Loucy (cell line): ENCODE measurements around the gene SKI.

ENCODE experiments used
- H2AFZ ChIP-seq: fragments of 200-600 bp; sonication (generic); 2 replicates; pipeline ENCODE4 v1.6.0; 2016; ENCODE audit warnings: antibody characterized with exemption, mild to moderate bottlenecking, low read length, moderate library complexity
- H3F3A ChIP-seq: fragments of 200-600 bp; 2 replicates; pipeline ENCODE4 v1.6.0; 2016; ENCODE audit warnings: antibody characterized with exemption, low read depth, mild to moderate bottlenecking
- H3K27me3 ChIP-seq: fragments of 200-600 bp; sonication (generic); 2 replicates; pipeline ENCODE4 v1.6.1; 2014; ENCODE audit warnings: low read length, mild to moderate bottlenecking; ENCODE audit not compliant: insufficient read depth, poor library complexity, severe bottlenecking
- H3K36me3 ChIP-seq: fragments of 200-600 bp; sonication (generic); 2 replicates; pipeline ENCODE4 v1.6.1; 2016; ENCODE audit warnings: low read length; ENCODE audit not compliant: insufficient read depth
- H3K4me1 ChIP-seq: fragments of 200-600 bp; sonication (generic); 2 replicates; pipeline ENCODE4 v1.5.1; 2014; ENCODE audit warnings: low read length, mild to moderate bottlenecking; ENCODE audit not compliant: insufficient read depth, poor library complexity, severe bottlenecking
- H3K4me2 ChIP-seq: fragments of 200-600 bp; sonication (generic); 2 replicates; pipeline ENCODE4 v1.6.0; 2014; ENCODE audit warnings: antibody characterized with exemption, low read length, low read depth, mild to moderate bottlenecking; ENCODE audit not compliant: poor library complexity, severe bottlenecking
- H3K4me3 ChIP-seq: fragments of 200-600 bp; sonication (generic); 2 replicates; pipeline ENCODE4 v1.5.1; 2014; ENCODE audit warnings: low read length, mild to moderate bottlenecking, mixed read lengths; ENCODE audit not compliant: poor library complexity, severe bottlenecking
- H3K79me2 ChIP-seq: fragments of 200-600 bp; sonication (generic); 2 replicates; pipeline ENCODE4 v1.6.1; 2014; ENCODE audit warnings: low read length; ENCODE audit not compliant: insufficient read depth
- H3K9ac ChIP-seq: fragments of 200-600 bp; sonication (generic); 2 replicates; pipeline ENCODE4 v1.6.0; 2014; ENCODE audit warnings: mild to moderate bottlenecking, low read depth, low read length, moderate library complexity; ENCODE audit not compliant: poor library complexity, severe bottlenecking
- H3K9me2 ChIP-seq: fragments of 200-600 bp; sonication (generic); replicated peaks from 2 replicates; pipeline ENCODE4 v1.6.1; 2016; ENCODE audit warnings: low read depth, low read length, mixed read lengths
- H3K9me3 ChIP-seq: fragments of 200-600 bp; sonication (generic); 2 replicates; pipeline ENCODE4 v1.6.1; 2014; ENCODE audit warnings: mild to moderate bottlenecking, antibody characterized with exemption, low read length, low read depth; ENCODE audit not compliant: insufficient read depth
- H4K20me1 ChIP-seq: fragments of 200-600 bp; sonication (generic); 2 replicates; pipeline ENCODE4 v1.6.0; 2014; ENCODE audit warnings: antibody characterized with exemption, low read length, mild to moderate bottlenecking; ENCODE audit not compliant: insufficient read depth, poor library complexity, severe bottlenecking
- EZH2phosphoT487 ChIP-seq: fragments of 200-600 bp; IDR thresholded peaks from 2 replicates; pipeline ENCODE4 v1.6.1; 2018; ENCODE audit warnings: antibody characterized with exemption, mild to moderate bottlenecking, moderate library complexity, borderline replicate concordance
- TF ChIP-seq, protein P1 (sequence below): fragments of 200-600 bp; sonication (generic); conservative IDR thresholded peaks from 2 replicates; pipeline ENCODE4 v1.5.1; 2014; ENCODE audit warnings: mild to moderate bottlenecking, antibody characterized with exemption, low read length

SKI gene

DNA sequence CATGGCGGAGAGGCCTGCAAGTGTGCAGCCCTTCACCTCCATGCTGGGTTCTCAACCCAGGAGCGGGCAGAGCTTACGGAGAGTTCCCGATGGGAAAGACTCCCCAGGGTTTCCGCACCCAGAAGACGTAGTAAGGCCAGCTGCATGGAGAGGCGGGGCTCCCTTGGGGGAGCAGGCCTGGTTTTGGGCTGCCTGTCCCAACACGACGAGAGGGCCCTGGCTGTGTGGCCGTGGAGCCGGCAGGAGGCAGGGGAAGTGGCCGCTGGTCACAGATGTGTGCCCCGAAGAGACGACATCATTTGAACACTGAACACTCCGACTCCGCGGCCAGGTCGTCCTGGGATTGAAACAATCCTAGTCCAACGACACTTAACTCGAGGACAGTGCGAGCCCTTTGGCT is 106.2 kb downstream of the SKI start:
- TF ChIP-seq, protein P1, sequence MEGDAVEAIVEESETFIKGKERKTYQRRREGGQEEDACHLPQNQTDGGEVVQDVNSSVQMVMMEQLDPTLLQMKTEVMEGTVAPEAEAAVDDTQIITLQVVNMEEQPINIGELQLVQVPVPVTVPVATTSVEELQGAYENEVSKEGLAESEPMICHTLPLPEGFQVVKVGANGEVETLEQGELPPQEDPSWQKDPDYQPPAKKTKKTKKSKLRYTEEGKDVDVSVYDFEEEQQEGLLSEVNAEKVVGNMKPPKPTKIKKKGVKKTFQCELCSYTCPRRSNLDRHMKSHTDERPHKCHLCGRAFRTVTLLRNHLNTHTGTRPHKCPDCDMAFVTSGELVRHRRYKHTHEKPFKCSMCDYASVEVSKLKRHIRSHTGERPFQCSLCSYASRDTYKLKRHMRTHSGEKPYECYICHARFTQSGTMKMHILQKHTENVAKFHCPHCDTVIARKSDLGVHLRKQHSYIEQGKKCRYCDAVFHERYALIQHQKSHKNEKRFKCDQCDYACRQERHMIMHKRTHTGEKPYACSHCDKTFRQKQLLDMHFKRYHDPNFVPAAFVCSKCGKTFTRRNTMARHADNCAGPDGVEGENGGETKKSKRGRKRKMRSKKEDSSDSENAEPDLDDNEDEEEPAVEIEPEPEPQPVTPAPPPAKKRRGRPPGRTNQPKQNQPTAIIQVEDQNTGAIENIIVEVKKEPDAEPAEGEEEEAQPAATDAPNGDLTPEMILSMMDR: no peak
- Histone ChIP-seq H3K4me2 (no peak overlapping the region), H3K9me3 (no peaks in the 10 kb centered on the region), H3K9me2 (no peaks in the 10 kb centered on the region), H3K79me2 (no peaks in the 10 kb centered on the region), H3K9ac (no peak overlapping the region), H3K36me3 (no peaks in the 10 kb centered on the region), H3K4me1 (no peaks in the 10 kb centered on the region), H2AFZ (no peak overlapping the region), H4K20me1 (no peaks in the 10 kb centered on the region), H3K27me3 (no peaks in the 10 kb centered on the region), H3F3A (no peaks in the 10 kb centered on the region), H3K4me3 (no peak overlapping the region)

DNA sequence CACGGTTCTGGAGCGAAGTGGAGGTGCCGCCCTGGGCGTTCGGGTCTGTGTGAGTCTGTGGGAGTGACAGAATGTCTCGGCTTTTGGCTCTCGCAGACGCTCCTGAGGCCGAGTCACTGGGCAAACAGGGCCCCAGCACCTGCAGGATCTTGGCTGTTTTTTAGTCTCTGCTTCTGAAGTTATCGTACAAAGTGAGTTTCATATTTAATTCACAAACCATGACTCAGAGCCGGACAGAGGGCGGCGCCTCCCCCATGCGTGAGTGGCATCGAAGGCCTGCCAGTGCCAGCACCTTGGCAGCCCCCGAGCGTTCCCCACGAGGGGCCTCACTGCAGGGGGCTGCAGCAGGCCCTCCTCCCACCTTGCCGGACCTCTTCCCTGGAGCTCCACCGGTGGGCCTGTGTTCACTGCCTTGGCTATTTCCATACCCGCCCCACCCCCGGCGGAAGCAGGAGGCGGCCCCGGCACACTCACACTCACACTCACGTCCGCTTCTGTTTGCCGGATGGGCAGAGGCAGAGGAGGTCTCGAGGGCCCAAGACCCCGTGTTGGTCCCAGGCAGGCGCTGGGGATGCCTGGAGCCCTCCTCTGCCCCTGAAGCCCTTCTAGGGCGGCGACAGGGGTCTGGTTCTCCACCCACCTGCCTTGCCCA is 106.9 kb downstream of the SKI start:
- Histone ChIP-seq H3F3A (no peaks in the 10 kb centered on the region), H3K36me3 (no peaks in the 10 kb centered on the region), H3K9me3 (no peaks in the 10 kb centered on the region), H3K4me3 (no peak overlapping the region), H3K4me2 (no peak overlapping the region), H3K79me2 (no peaks in the 10 kb centered on the region), H2AFZ (no peak overlapping the region), H4K20me1 (no peaks in the 10 kb centered on the region), H3K9me2 (no peaks in the 10 kb centered on the region), H3K4me1 (no peaks in the 10 kb centered on the region), H3K27me3 (no peaks in the 10 kb centered on the region), H3K9ac (no peak overlapping the region)
- TF ChIP-seq EZH2phosphoT487: no peak
- TF ChIP-seq, protein P1: no peak

DNA sequence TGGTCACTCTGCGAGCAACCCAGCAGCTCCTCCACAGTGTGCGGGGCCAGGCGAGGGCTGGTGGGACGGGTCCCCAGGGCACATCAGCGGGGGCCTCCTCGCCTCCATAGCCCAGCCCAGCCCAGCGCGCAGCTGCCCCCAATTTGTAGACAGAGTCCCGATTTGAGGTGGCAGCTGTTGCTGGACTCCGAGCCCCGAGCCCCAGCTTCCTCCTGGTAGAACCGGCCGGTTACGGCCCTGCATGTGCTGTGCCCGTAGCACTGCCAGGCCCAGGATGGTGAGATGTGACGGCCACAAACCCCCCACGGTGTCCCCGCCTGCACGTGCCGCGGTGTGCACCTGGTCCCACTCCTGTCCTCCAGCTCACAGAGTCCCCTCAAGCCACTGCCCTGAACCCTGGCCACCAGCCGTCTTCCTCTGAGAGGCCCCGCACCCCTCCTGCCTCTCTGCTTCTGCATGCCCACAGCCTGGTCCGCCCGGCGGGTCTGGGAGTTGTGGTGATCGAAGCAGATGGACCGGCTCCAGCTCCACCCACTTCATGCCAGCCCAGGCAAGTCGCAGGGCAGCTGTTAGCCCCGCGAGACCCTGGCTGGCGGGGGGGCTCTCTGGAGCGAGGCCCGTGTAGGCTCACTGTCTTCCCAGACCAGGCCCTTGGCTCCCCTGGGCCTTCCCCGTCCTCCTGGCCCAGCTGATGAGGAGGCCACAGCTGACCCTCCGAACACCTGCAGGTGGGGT is 107.8 kb downstream of the SKI start:
- Histone ChIP-seq H3K9ac (no peak overlapping the region), H3K36me3 (no peaks in the 10 kb centered on the region), H3K4me3 (no peak overlapping the region), H3K9me3 (no peaks in the 10 kb centered on the region), H3F3A (no peaks in the 10 kb centered on the region), H3K4me1 (no peaks in the 10 kb centered on the region), H3K79me2 (no peaks in the 10 kb centered on the region), H3K9me2 (no peaks in the 10 kb centered on the region), H3K27me3 (no peaks in the 10 kb centered on the region), H4K20me1 (no peaks in the 10 kb centered on the region), H2AFZ (no peak overlapping the region), H3K4me2 (no peak overlapping the region)
- no peak for TF ChIP-seq EZH2phosphoT487
- TF ChIP-seq, protein P1: no peak
